AG04449 (cell line): ENCODE measurements around the gene SLC44A5.
"Not testable (repeated sequence)": the region's sequence is repeated elsewhere in the genome, so short reads cannot be mapped to it uniquely, and the experiment has no call there.

ENCODE experiments used
- CTCF ChIA-PET: fragments of 350-600 bp; formaldehyde crosslinking; extraction: SDS; loops from one replicate; lab custom pipeline; 2021; ENCODE audit warnings: antibody characterized with exemption; lab: Yijun Ruan, JAX
- POLR2A ChIA-PET: fragments of 400-600, 350-600 bp; formaldehyde crosslinking; extraction: SDS; loops from one replicate; lab custom pipeline; 2020; ENCODE audit warnings: antibody characterized with exemption, inconsistent platforms; lab: Yijun Ruan, JAX
- DNase-seq: peaks from one replicate; pipeline ENCODE4 v3.0.0-alpha.2; 2010; ENCODE audit warnings: low read depth, low spot score
- H3K4me3 ChIP-seq: 2 replicates; pipeline ENCODE4 v1.5.1; 2011; ENCODE audit warnings: low read depth, mild to moderate bottlenecking, control low read depth, low read length
- CTCF ChIP-seq: IDR thresholded peaks from one replicate; pipeline ENCODE4 v1.5.1; 2011; ENCODE audit warnings: mild to moderate bottlenecking, moderate library complexity, low read length, control low read depth, inconsistent platforms; ENCODE audit not compliant: insufficient read depth; ENCODE audit errors: missing control alignments

SLC44A5 gene

DNA sequence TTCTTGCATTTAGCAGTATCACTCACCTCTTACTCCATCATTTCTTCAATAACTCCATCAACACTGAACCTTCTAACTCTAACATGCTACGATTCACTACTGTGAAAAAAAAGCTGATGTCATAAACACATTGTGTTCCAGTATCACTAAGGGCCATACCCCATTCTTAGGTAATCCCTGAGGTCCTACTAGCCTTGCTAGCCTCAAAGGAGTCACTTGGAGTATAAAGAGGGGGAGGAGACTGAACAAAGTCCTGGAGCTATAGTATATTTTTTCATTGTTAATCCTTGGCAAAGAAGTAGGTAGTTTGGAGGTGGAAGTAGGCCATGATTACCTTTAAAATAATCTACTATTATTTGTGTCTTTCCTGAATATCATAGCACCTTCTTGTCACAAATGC is at the start of gene SLC44A5:
Gene SLC44A5, minus strand, starts transcription at position 101 of the 400 bp plus-strand sequence. CDS start 69,667 bp downstream, outside the sequence.
- no peak within 1 kb of the TSS for H3K4me3 ChIP-seq
- TF ChIP-seq CTCF, result no peak
- POLR2A ChIA-PET, result no interaction called here
- CTCF ChIA-PET, result no interaction called here
- no peak for DNase-seq

- CTCF ChIA-PET, result no interaction called here
- POLR2A ChIA-PET, result no interaction called here
- TF ChIP-seq CTCF, result no peak
- no peak for DNase-seq
- H3K4me3 ChIP-seq, result no peak overlapping the region
Observed at GRCh38 chr1:75655931-75656330, 45.0 kb upstream of the SLC44A5 start.

DNA sequence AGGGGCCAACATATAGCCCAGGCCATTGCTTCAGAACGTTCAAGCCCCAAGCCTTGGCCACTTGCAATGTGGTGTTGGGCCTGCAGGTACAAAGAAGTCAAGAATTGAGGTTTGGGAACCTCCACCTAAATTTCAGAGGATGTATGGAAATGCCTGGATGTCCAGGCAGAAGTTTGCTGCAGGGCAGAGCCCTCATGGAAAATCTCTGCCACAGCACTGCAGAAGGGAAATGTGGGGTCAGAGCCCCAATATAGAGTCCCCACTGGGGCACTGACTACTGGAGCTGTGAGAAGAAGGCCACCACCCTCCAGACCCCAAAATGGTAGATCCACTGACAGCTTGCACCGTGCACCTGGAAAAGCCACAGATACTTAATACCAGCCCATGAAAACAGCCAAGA is 36.3 kb upstream of the SLC44A5 start:
- POLR2A ChIA-PET, H3K4me3 ChIP-seq, DNase-seq, CTCF ChIA-PET: not testable (repeated sequence)

DNA sequence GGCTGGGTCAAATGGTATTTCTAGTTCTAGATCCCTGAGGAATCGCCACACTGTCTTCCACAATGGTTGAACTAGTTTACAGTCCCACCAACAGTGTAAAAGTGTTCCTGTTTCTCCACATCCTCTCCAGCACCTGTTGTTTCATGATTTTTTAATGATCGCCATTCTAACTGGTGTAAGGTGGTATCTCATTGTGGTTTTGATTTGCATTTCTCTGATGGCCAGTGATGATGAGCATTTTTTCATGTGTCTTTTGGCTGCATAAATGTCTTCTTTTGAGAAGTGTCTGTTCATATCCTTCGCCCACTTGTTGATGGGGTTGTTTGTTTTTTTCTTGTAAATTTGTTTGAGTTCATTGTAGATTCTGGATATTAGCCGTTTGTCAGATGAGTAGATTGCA is 34.2 kb upstream of the SLC44A5 start:
- DNase-seq, CTCF ChIA-PET, POLR2A ChIA-PET, H3K4me3 ChIP-seq: not testable (repeated sequence)

DNA sequence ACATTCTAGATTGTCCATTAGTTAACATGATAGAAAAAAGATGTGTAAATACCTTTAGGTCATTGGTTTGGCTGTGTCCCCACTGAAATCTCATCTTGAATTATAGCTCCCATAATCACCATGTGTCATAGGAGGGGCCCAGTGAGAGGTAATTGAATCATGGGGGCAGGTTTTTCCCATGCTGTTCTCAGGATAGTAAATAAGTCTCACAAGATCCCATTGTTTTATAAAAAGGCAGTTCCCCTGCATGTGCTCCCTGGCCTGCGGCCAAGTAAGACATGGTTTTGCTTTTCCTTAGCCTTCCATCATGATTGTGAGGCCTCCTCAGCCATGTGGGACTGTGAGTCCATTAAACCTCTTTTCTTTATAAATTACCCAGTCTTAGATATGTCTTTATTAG is 32.5 kb upstream of the SLC44A5 start:
- no peak overlapping the region for H3K4me3 ChIP-seq
- ChIA-PET CTCF (no interaction called here), POLR2A (no interaction called here)
- TF ChIP-seq CTCF, result no peak
- no peak for DNase-seq

DNA sequence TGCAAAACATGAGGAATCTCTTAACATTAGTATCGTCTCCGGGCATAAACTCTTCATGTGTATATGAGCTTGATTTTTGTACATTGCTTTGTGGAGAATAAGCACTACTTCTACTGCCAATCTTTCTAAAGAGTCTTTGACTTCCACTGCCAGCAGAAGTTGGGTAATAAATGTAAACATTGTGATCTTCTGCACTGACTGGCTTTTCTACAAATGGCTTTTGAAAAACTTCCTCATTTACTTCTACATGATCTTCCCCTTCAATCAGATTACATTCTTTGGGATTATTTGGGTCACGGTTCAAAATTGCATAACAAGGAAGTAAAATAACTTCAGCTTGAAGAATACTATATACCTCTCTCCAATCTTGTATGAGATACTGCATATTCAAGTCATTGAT is 30.4 kb upstream of the SLC44A5 start:
- ChIA-PET POLR2A (no interaction called here), CTCF (no interaction called here)
- no peak for DNase-seq
- no peak for TF ChIP-seq CTCF
- H3K4me3 ChIP-seq, result no peak overlapping the region

DNA sequence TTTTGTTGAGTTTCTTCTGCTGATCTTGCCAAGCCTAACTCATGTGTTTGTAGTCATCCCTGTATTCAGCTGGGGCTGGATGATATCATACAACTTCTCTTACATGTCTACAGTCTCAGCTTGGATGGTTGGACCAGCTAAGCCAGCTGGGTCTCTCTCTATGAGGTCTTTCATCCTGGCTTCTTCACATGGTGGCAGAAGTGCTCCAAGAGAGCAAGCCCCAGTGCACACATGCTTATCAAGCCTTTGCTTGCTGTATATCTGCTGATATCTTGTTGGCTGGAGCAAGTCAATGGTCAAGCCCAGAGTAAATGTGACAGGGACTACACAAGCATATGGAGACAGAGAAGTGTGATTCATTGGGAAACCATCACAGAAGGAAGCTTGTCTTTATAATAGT is 29.2 kb upstream of the SLC44A5 start:
- ChIA-PET CTCF (no interaction called here), POLR2A (no interaction called here)
- DNase-seq, result no peak
- TF ChIP-seq CTCF, result no peak
- no peak overlapping the region for H3K4me3 ChIP-seq
